COR-L47 (cell line): ENCODE results near the gene ARHGEF40.
A peak's percentile ranks its signal among the peaks of the same experiment; 100 is the strongest.

ENCODE experiments used
- DNase-seq: peaks from one replicate; lab custom pipeline; 2025; lab: John Stamatoyannopoulos, UW

The ARHGEF40 gene

DNA sequence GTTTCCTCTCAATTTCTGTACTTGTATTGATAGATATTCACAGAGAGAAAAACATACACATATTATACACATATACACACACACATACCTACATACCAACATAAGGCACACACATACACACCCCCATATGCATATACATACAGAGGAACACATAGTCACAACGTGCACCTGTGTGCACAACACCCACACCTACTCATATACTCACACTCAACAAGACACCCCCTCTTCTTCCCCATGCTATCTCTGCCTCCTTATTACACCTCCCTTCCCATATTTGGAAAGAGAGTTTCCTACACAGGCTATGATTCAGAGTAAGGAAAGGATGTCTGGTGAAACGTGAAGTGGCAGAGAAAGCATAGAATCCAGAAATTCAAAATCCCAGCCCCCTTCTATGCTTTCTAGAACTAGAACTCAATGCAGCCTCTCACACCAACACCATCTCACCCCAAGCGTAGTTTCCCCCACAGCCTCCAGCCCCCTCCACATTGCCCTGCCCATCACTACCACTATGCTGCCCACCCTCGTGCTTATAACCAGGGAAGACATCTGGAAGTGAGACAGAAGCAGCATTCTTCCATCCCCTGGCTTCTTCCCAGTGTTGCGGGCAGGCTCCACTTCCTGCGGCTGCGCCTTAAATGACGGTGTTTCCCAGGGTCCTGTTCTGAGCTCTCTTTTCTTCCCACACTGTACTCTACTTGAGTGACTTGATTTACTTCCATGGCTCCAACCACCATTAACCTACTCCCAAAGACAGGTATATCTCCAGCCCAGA, 10.1 kb upstream of the ARHGEF40 start:
- no peak for DNase-seq

DNA sequence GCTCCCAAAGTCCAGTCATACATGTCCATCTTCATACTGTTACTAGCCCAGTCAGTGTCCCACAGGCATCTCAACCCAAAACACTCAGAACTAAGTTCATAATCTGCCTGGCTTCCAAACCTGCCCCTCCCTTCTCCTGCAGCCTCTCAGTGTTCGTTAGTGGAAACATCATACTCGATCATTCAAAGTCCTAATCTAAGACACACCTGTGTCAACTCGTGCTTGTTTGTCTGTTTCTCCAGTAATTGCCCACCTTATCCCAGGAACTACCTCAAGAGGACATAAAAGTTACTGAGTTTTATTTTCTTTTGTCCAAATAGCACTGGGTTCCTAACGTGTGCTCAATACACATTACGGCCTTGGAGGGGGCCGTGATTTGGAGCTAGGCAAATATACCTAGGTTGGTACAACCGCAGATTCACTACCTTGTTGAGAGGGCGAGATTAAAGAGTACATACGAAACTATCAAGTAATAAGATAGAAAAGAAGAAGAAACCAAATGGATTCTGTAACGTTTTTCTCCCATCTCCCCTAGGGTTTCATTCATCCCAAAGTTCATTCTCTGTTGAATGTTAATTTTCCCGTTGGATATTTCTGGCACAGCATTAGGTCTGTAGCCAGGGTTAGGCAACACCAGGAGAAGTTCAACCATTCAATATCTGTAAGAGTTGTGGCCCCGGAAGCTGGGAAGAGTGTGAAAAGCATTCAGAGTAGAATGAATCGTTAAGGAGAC, 9.3 kb upstream of the ARHGEF40 start:
- DNase-seq = no peak

- DNase-seq = no peak
Measured at GRCh38 chr14:21061347-21061668, 8.8 kb upstream of the ARHGEF40 start.

GRCh38 chr14:21063479-21063878, 6.6 kb upstream of the ARHGEF40 start:
- DNase-seq = no peak

DNA sequence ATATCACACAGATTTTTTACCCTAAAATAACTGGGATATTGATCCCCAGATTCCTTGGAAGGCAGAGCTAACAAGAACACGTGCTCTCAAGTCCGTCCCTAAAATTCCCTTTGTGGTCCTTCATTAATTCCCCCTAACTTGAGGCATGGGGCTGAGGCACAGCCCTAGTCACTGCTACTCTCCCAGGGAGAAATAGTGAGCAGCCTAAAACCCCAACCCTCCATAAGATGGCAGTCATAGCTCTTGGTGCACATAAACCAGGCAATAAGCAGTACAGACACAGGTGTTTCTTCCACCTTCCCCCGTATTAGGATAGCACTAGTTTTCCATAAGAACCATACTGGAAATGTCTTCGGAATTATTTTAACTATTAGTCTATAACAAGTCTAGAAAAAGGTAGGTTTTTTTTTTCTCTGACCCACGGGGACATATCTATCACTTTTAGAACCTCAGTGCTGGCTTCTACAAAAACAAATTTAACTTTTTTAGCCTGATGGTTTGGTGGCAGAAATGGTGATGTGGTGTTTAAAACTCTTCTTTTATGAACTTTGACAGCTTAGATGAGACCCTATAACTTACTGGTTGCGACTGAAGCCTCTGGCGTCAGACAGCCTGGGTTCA, 3.1 kb upstream of the ARHGEF40 start:
- DNase-seq = peak; percentile 21

GRCh38 chr14:21068521-21069387, 1.4 kb upstream of the ARHGEF40 start:
- peak; percentile 71 for DNase-seq

DNA sequence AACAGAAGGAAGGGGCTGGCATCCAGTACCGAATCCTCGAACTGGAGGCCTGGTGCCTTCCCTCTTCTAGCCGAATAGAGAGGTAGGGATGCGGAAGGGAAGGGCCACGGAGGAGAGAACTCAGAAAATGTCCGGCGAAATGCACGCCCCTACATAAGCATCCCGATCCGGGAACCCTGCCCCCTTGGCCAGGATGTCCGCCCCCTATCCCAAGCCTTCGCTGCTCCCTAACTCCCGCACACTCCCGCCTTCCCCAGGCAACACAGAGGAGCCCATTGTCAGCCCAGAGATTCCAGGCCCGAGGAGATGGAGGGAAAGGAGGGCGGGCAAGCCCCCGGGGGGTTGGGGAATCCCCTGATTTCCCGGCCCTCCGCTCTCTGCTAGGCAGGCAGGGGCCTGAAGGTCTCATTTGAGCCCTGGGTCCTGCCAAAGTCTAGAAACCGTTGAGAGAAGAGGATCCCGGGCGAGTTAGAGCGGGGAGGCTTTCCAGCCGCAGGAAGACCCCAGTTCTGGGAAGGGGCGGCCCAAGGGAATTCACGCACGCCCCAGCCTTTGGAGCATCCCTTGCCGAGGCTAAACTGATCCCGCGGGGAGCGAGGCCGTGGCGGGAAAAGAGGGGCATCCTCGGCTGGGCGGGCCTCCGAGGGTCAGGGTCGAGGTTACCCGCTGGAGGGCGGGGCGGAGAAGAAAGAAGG, 569 bp upstream of the ARHGEF40 start:
- no peak for DNase-seq

- no peak for DNase-seq
Measured at GRCh38 chr14:21070610-21071224, 613 bp downstream of the ARHGEF40 start.

DNA sequence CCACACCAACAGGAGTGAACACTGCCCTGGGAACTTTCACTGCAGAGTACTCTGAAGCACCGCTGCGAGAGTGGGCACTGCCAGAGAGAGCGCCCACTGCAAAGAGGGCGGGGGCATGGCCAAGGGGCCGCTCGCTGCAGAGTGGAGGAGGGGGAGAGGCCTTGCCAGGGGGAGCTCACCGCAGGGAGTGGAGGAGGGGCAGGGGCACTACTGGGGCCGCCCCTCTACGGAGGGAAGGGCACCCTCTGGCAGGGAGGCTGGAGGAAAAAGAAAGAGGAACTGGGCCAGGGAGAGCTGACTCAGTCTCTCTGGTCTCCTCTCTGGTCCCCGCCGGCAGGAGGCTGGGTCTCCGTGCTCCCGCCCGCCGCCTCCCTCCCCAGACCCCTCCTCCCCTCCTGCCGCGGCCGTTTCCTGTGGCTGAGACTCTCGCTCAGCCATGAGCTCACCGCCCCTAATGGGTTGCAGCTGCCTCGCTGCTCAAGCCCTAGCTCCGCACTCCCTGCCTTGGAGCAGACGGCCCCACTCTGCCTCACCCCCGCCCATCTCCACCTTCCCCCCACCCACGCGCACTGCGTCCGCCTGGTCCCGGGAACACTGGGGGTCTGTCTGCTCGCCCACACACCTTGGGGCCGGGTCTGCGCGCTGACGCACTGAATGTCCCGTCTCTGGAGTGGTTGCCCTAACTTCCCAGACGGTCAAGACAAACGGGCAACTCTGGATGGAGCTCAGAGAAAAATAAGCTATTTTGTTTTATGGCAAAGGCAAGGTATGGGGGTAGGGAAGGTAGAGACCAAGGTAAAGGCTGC, 1.3 kb downstream of the ARHGEF40 start:
- DNase-seq = peak; percentile 87

- no peak for DNase-seq
Measured at GRCh38 chr14:21072031-21072473, 1.9 kb downstream of the ARHGEF40 start.

DNA sequence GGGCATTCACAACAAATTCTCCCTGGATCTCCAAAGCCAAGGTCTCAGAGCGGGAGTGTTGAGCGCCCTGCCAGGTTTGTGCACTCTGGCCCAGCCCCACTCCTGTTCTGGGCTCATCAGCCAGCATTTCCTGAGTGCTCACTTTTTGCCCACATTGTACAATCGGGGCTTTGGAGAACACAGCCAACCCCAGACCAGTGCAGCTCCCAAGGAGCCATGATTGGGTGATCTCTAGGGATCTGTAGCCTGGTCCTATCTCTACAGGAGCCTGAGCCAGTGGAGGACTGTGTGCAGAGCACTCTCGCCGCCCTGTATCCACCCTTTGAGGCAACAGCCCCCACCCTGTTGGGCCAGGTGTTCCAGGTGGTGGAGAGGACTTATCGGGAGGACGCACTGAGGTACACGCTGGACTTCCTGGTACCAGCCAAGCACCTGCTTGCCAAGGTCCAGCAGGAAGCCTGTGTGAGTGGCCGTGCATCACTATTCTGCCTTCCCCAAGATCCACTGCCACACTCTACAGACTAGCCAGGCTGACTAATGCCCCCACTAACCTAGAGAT, 2.8 kb downstream of the ARHGEF40 start:
- no peak for DNase-seq

DNA sequence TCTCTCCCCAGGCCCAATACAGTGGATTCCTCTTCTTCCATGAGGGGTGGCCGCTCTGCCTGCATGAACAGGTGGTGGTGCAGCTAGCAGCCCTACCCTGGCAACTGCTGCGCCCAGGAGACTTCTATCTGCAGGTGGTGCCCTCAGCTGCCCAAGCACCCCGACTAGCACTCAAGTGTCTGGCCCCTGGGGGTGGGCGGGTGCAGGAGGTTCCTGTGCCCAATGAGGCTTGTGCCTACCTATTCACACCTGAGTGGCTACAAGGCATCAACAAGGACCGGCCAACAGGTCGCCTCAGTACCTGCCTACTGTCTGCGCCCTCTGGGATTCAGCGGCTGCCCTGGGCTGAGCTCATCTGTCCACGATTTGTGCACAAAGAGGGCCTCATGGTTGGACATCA, 3.8 kb downstream of the ARHGEF40 start:
- no peak for DNase-seq

GRCh38 chr14:21074398-21075272, 4.5 kb downstream of the ARHGEF40 start:
- DNase-seq = no peak

- no peak for DNase-seq
Measured at GRCh38 chr14:21075719-21076437, 5.8 kb downstream of the ARHGEF40 start.

- no peak for DNase-seq
Measured at GRCh38 chr14:21077672-21078071, 7.6 kb downstream of the ARHGEF40 start.

GRCh38 chr14:21078287-21078686, 8.2 kb downstream of the ARHGEF40 start:
- DNase-seq = no peak

DNA sequence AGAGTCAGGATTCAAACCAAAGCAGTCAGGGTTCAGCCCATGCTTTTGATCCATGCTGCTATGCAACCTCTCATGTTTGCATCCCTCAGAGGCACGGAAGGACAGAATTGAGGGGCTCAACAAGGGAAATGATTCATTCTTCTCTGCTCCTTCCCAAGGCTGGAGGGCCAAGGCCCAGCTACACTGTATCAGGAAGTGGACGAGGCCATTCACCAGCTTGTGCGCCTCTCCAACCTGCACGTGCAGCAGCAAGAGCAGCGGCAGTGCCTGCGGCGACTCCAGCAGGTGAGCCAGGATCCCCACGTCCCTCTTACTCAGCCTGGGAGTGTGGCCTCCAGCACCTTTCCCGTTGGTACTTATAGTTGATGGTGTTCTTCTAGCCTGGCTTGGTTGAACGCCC, 8.6 kb downstream of the ARHGEF40 start:
- no peak for DNase-seq

DNA sequence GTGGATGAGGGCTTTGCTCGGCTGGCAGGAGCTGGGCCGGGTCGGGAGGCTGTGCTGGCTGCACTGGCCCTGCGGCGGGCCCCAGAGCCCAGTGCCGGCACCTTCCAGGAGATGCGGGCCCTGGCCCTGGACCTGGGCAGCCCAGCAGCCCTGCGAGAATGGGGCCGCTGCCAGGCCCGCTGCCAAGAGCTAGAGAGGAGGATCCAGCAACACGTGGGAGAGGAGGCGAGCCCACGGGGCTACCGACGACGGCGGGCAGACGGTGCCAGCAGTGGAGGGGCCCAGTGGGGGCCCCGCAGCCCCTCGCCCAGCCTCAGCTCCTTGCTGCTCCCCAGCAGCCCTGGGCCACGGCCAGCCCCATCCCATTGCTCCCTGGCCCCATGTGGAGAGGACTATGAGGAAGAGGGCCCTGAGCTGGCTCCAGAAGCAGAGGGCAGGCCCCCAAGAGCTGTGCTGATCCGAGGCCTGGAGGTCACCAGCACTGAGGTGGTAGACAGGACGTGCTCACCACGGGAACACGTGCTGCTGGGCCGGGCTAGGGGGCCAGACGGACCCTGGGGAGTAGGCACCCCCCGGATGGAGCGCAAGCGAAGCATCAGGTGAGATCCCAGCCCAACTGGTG, 11.5 kb downstream of the ARHGEF40 start:
- no peak for DNase-seq
